ENCODE results near the gene C1orf116. TPM values are rescaled to one million over a fixed set of nuclear protein-coding genes. Genes with fewer than 3 reads are reported as not detected.

Gene C1orf116
- total RNA-seq = not detected in 2 replicates

GRCh38 chr1:207032528-207033017 is at the start of gene C1orf116:
Gene C1orf116, minus strand, starts transcription at chr1:207032756. Its CDS starts 5,158 bp downstream, at chr1:207027598.
- intact Hi-C loops (cut with micrococcal nuclease) = no loop called here

- intact Hi-C loops (cut with micrococcal nuclease) = no loop called here
Measured at GRCh38 chr1:207081806-207082205, 49.2 kb upstream of the C1orf116 start.

- intact Hi-C loops (cut with micrococcal nuclease) = no loop called here
Measured at GRCh38 chr1:207081088-207081487, 48.5 kb upstream of the C1orf116 start.

- intact Hi-C loops (cut with micrococcal nuclease) = loop anchor here (2.0 to 5.0 kb wide), 2 partner anchors 97 to 352 kb away; no protein-coding TSS in a partner anchor
Measured at GRCh38 chr1:207079706-207080241, 47.2 kb upstream of the C1orf116 start.

GRCh38 chr1:207078578-207079132 is 46.1 kb upstream of the C1orf116 start:
- intact Hi-C loops (cut with micrococcal nuclease) = loop anchor here (1.0 to 5.0 kb wide), 5 partner anchors 28 to 421 kb away; no protein-coding TSS in a partner anchor

- intact Hi-C loops (cut with micrococcal nuclease) = loop anchor here (1.0 to 5.0 kb wide), 9 partner anchors 27 to 443 kb away; partner anchors contain the start of genes DYRK3 and IL20
Measured at GRCh38 chr1:207077470-207078377, 45.2 kb upstream of the C1orf116 start.

- intact Hi-C loops (cut with micrococcal nuclease) = loop anchor here (1.0 to 5.0 kb wide), 5 partner anchors 142 to 442 kb away; partner anchors contain the start of genes DYRK3 and IL20
Measured at GRCh38 chr1:207077012-207077411, 44.5 kb upstream of the C1orf116 start.

- intact Hi-C loops (cut with micrococcal nuclease) = loop anchor here (2.0 to 5.0 kb wide), 4 partner anchors 164 to 442 kb away; partner anchors contain the start of genes DYRK3 and IL20
Measured at GRCh38 chr1:207076181-207076955, 43.8 kb upstream of the C1orf116 start.

- intact Hi-C loops (cut with micrococcal nuclease) = no loop called here
Measured at GRCh38 chr1:207073906-207074820, 41.6 kb upstream of the C1orf116 start.

- intact Hi-C loops (cut with micrococcal nuclease) = no loop called here
Measured at GRCh38 chr1:207072233-207072632, 39.7 kb upstream of the C1orf116 start.

- intact Hi-C loops (cut with micrococcal nuclease) = no loop called here
Measured at GRCh38 chr1:207071426-207071825, 38.9 kb upstream of the C1orf116 start.

- intact Hi-C loops (cut with micrococcal nuclease) = no loop called here
Measured at GRCh38 chr1:207070811-207071210, 38.3 kb upstream of the C1orf116 start.

- intact Hi-C loops (cut with micrococcal nuclease) = no loop called here
Measured at GRCh38 chr1:207069858-207070506, 37.4 kb upstream of the C1orf116 start.

GRCh38 chr1:207069061-207069460 is 36.5 kb upstream of the C1orf116 start:
- intact Hi-C loops (cut with micrococcal nuclease) = no loop called here

- intact Hi-C loops (cut with micrococcal nuclease) = no loop called here
Measured at GRCh38 chr1:207067665-207068064, 35.1 kb upstream of the C1orf116 start.

GRCh38 chr1:207067185-207067584 is 34.6 kb upstream of the C1orf116 start:
- intact Hi-C loops (cut with micrococcal nuclease) = no loop called here

- intact Hi-C loops (cut with micrococcal nuclease) = no loop called here
Measured at GRCh38 chr1:207064561-207064960, 32.0 kb upstream of the C1orf116 start.

- intact Hi-C loops (cut with micrococcal nuclease) = no loop called here
Measured at GRCh38 chr1:207063014-207063413, 30.5 kb upstream of the C1orf116 start.

GRCh38 chr1:207062058-207062457 is 29.5 kb upstream of the C1orf116 start:
- intact Hi-C loops (cut with micrococcal nuclease) = no loop called here
